Cardiac atrium fibroblast (primary cell): ENCODE results near the gene ERVFRD-1. TPM values are rescaled to one million over a fixed set of nuclear protein-coding genes. Genes with fewer than 3 reads are reported as not detected.

ENCODE experiments used
- total RNA-seq: library from RNA; depleted of rRNA; stranded (reverse); fragments of >200 nt; gene quantifications from 2 replicates; pipeline ENCODE4 v1.2.3, GENCODE V29; 2015

Gene ERVFRD-1
- total RNA-seq, result not detected in 2 replicates

DNA sequence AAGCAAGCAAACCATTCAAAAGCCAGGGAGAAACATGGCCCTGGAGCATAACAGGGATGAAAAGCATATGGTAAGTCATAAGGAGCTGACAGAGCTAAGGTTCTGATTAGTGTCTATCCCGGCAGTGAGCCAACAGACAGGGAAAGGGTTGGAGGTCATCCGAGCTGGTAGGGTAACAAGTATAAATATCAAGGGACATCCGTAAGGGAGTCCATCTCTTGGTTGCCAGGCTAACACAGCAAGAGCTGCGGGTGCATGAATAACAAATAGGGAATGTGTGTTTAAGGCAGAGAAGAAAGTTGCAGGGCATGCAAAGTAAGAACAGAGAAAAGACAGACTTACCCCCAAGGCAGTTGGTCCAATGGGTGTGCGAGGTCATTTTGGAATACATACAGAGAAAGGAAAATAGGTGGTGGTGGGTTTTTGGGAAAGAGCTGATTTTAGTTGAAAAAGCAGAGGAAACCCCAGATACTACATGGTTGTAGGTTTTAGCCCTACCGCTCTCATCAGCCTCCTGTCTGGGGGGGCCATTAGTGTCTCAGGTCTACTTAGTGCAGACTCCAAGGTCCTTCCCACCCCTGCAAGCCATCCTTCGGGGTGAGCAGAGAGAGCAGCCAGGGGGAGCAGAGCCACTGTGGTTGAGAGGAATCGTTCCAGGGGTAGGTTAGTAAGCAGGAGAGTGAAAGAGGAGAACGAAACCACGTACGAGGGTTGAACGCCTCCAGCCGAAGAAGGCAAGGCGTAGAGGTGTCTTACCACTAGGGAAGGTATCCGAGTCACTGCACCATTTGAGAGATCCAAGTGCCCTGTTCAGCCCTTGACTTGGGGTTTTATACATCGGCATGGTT lies at the start of gene ERVFRD-1:
Gene ERVFRD-1 (minus strand): TSS at position 805 of the 848 bp plus-strand sequence. CDS start 6,415 bp downstream, outside the sequence.

DNA sequence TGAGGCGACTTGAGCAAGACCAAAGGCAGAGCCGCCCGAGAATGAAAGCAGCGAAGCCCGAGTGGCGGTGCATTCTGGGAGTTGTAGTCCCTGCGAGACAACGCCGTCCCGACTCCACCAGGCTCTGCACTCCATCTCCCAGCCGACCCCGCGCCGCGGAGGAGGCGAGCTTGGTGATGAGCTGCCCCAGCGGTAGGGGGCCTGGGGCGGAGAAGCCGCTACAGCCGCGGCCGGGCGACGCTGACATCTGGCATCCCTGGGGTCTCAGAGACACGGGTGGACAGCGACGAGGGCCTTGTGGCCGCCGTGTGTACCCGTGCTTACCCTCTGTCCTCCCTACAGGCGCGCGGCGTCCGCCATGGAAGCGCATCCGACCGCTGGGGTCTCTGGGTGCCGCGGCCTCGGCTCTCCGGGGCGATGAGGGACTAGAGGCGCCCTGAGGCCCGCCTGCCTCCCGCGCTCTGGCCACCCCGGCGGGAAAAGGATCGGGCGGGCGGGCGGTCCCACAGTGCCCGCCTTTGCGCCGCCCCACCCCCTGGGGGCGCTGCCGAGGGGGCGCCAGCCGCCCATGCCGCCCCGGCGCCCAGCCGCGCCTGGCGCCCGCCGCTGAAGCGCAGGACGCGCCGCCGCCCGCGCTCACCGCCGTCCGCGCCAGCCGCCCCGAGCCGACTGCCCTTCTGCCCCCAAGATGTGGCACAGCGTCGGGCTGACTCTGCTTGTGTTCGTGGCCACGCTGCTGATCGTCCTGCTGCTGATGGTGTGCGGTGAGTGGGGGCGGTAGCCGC lies 17.7 kb downstream of the ERVFRD-1 start, which contains the start of gene SMIM13:
Gene SMIM13 (plus strand): TSS at position 209 of the 785 bp plus-strand sequence. CDS start 480 bp downstream, at position 689.

Other genes starting within 250 kb of the ERVFRD-1 start
- not detected in 2 replicates for gene GCM2, start 229.7 kb downstream of the ERVFRD-1 start, total RNA-seq
- not detected in 2 replicates for gene SYCP2L, start 224.7 kb downstream of the ERVFRD-1 start, total RNA-seq
- 7.0 and 60.1 TPM in 2 replicates for gene ELOVL2, start 67.4 kb downstream of the ERVFRD-1 start, total RNA-seq
- gene SMIM13, start 17.9 kb downstream of the ERVFRD-1 start, total RNA-seq, result 7.4 and 10.0 TPM in 2 replicates
- 31.4 and 42.8 TPM in 2 replicates for gene NEDD9, start 120.9 kb upstream of the ERVFRD-1 start, total RNA-seq